Thyroid gland (tissue), 4 donors: ENCODE results near the gene HPCA.

Experiments used
- POLR2A ChIP-seq, 2 donors: fragments of 450-650 bp; IDR thresholded peaks; one replicate each; pipeline ENCODE4 v1.6.1; 2017; ENCODE audit warnings: antibody characterized with exemption in 2 of 2, mild to moderate bottlenecking in 2 of 2, moderate library complexity in 1 of 2
- TF ChIP-seq, protein P1 (sequence below), 6 experiments: fragments of 200-600 bp in 3 of 6; fragments of 450-650 bp in 3 of 6; sonication (generic) in 3 of 6; IDR thresholded peaks; one replicate each; pipeline ENCODE4 v1.5.1; 2016 to 2019; ENCODE audit warnings: antibody characterized with exemption in 6 of 6, mild to moderate bottlenecking in 2 of 6, inconsistent platforms in 1 of 6, moderate library complexity in 1 of 6

DNA sequence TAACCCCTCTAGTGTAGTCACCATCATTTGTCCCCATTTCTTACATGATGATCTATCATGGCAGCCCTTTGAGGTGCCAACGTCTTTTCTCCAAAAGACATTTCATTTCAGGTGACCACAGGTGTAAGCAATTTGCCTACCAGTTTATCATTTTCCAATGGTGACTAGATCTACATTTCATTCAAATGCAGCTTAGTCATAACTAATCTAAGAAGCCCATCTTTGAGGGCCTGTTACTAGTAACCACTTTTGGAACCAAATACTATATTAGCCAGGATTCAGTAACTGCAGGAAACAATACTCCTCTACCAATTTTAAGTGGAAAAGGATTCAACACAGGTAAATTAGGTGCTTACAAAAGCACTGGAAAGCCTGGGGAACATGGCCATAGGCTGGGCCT is 45.5 kb downstream of the HPCA start:
- TF ChIP-seq, protein P1, sequence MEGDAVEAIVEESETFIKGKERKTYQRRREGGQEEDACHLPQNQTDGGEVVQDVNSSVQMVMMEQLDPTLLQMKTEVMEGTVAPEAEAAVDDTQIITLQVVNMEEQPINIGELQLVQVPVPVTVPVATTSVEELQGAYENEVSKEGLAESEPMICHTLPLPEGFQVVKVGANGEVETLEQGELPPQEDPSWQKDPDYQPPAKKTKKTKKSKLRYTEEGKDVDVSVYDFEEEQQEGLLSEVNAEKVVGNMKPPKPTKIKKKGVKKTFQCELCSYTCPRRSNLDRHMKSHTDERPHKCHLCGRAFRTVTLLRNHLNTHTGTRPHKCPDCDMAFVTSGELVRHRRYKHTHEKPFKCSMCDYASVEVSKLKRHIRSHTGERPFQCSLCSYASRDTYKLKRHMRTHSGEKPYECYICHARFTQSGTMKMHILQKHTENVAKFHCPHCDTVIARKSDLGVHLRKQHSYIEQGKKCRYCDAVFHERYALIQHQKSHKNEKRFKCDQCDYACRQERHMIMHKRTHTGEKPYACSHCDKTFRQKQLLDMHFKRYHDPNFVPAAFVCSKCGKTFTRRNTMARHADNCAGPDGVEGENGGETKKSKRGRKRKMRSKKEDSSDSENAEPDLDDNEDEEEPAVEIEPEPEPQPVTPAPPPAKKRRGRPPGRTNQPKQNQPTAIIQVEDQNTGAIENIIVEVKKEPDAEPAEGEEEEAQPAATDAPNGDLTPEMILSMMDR (IDR thresholded peaks at IDR 0.05) = no peak
- TF ChIP-seq POLR2A (IDR thresholded peaks at IDR 0.05) = no peak
